Measurements from ENCODE around the gene ZNF469. TPM values are rescaled to one million over a fixed set of nuclear protein-coding genes. Genes with fewer than 3 reads are reported as not detected.

Gene ZNF469
- total and polyA plus RNA-seq, 9 of the 15 experiments (the other 6 are each of a cell fraction or from before 2014, with no cell fraction given) = 0.01 to 0.04 TPM; not detected in 7

DNA sequence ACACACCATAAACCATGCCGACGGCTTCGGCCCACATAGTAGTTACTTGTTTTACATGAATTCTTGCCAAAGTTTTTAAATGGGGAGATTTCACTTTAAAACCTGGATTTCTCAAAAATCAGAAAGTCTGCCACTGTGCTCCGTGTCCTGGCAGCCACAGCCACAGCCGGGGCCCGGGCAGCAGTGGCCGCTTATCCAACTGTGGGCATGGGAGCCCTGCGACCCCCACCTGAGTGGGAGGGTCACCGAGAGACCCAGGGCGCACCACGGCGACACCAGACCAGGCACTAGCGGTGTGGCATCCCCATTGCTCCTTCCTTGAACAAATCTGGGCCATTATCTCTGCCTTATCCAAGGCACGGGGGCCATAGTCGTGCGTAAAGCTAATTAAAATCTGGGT is 30.0 kb downstream of the ZNF469 start (continued):
- TF ChIP-seq, protein P1, sequence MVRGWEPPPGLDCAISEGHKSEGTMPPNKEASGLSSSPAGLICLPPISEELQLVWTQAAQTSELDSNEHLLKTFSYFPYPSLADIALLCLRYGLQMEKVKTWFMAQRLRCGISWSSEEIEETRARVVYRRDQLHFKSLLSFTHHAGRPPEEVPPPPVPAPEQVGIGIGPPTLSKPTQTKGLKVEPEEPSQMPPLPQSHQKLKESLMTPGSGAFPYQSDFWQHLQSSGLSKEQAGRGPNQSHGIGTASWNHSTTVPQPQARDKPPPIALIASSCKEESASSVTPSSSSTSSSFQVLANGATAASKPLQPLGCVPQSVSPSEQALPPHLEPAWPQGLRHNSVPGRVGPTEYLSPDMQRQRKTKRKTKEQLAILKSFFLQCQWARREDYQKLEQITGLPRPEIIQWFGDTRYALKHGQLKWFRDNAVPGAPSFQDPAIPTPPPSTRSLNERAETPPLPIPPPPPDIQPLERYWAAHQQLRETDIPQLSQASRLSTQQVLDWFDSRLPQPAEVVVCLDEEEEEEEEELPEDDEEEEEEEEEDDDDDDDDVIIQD (CRISPR knock-in tag; IDR thresholded peaks at IDR 0.05) = no peak
- 0 out of 2 replicates have a peak, but pooled peaks have one; percentile 15 for TF ChIP-seq ZFX (CRISPR knock-in tag; IDR thresholded peaks at IDR 0.05)

GRCh38 chr16:88413231-88413630 is 30.5 kb downstream of the ZNF469 start:
- no peaks in the 10 kb centered on the region for H3K9me3 ChIP-seq (replicated peaks; ENCODE audit: control insufficient read depth, insufficient read depth, low read depth, low read length)
- TF ChIP-seq SUPT5H (IDR thresholded peaks at IDR 0.05) (no peak), HNRNPK (IDR thresholded peaks at IDR 0.05; ENCODE audit: low read depth, low read length, poor library complexity, severe bottlenecking) (no peak), NELFE (IDR thresholded peaks at IDR 0.05; ENCODE audit: insufficient read depth, insufficient read length) (no peak), ARID3A (IDR thresholded peaks at IDR 0.05; ENCODE audit: borderline replicate concordance, low read depth, low read length) (no peak), RFX5 (IDR thresholded peaks at IDR 0.05; ENCODE audit: low read depth, low read length) (no peak), EHMT2 (IDR thresholded peaks at IDR 0.05) (no peak), CAMTA2 (CRISPR knock-in tag; conservative IDR thresholded peaks at IDR 0.05) (no peak), HBP1 (CRISPR knock-in tag; IDR thresholded peaks at IDR 0.05) (no peak), ZNF12 (CRISPR knock-in tag; IDR thresholded peaks at IDR 0.05) (no peak)
- TF ChIP-seq, protein P2, sequence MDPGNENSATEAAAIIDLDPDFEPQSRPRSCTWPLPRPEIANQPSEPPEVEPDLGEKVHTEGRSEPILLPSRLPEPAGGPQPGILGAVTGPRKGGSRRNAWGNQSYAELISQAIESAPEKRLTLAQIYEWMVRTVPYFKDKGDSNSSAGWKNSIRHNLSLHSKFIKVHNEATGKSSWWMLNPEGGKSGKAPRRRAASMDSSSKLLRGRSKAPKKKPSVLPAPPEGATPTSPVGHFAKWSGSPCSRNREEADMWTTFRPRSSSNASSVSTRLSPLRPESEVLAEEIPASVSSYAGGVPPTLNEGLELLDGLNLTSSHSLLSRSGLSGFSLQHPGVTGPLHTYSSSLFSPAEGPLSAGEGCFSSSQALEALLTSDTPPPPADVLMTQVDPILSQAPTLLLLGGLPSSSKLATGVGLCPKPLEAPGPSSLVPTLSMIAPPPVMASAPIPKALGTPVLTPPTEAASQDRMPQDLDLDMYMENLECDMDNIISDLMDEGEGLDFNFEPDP (CRISPR knock-in tag; IDR thresholded peaks at IDR 0.05) = no peak
- TF ChIP-seq, protein P3, sequence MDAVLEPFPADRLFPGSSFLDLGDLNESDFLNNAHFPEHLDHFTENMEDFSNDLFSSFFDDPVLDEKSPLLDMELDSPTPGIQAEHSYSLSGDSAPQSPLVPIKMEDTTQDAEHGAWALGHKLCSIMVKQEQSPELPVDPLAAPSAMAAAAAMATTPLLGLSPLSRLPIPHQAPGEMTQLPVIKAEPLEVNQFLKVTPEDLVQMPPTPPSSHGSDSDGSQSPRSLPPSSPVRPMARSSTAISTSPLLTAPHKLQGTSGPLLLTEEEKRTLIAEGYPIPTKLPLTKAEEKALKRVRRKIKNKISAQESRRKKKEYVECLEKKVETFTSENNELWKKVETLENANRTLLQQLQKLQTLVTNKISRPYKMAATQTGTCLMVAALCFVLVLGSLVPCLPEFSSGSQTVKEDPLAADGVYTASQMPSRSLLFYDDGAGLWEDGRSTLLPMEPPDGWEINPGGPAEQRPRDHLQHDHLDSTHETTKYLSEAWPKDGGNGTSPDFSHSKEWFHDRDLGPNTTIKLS (IDR thresholded peaks at IDR 0.05; ENCODE audit: borderline replicate concordance, low read depth) = no peak

More at GRCh38 chr16:88413231-88413630, 30.5 kb downstream of the ZNF469 start:
- Histone ChIP-seq H3K9ac (ENCODE audit: insufficient read depth in 1 of 2, low read depth in 2 of 2, low read length in 2 of 2) (peak overlapping the region in 1 of 2 experiments; percentile 35; a peak in 1 of 4 replicates), H3K27ac (ENCODE audit: extremely low read depth, low read depth, low read length) (no peak overlapping the region), H3K27me3 (ENCODE audit: control insufficient read depth in 2 of 2, insufficient read depth in 2 of 2, low read length in 2 of 2) (peaks cover 0 to 37% of the 10 kb centered on the region in 2 experiments; a peak in 2 of 5 replicates), H4K20me1 (replicated peaks; ENCODE audit: control insufficient read depth, insufficient read depth, low read length) (peaks cover 8% of the 10 kb centered on the region), H3K36me3 (ENCODE audit: control insufficient read depth, insufficient read depth, low read length) (no peaks in the 10 kb centered on the region), H3K4me3 (no peak overlapping the region), H3K9me1 (ENCODE audit: control insufficient read depth, insufficient read depth, low read length) (no peaks in the 10 kb centered on the region), H3K4me2 (ENCODE audit: insufficient read depth, low read length) (no peak overlapping the region), H3K4me1 (replicated peaks in 1 of 2; ENCODE audit: control insufficient read depth in 2 of 2, insufficient read depth in 2 of 2, low read length in 2 of 2) (peaks cover 3 to 69% of the 10 kb centered on the region in 2 experiments; a peak in 3 of 5 replicates), H2AFZ (ENCODE audit: low read depth, low read length) (no peak overlapping the region), H3K79me2 (ENCODE audit: control insufficient read depth, insufficient read depth, low read length) (no peaks in the 10 kb centered on the region)
- WGBS (ENCODE audit: insufficient coverage, low coverage, missing lambda C conversion rate) = 9% methylated on average over 11 of the region's 12 CpGs
- FAIRE-seq = no peak
- ATAC-seq = no peak
- ChIA-PET POLR2A (interaction anchor here (1.0 kb wide), 1 partner anchor 634 kb away, joined by 3 read pairs; no protein-coding TSS in a partner anchor), CTCF (ENCODE audit: low intra/inter-chr PET ratio) (no interaction called here)
- intact Hi-C loops (cut with micrococcal nuclease) = no loop called here
- no TSS peak for BruUV-seq (replicated peaks)
- DNase-seq (ENCODE audit: extremely low read depth in 1 of 4, low spot score in 3 of 4) = no peak
- in situ Hi-C loops (cut with MboI) = no loop called here

Data from K562 (cell line).